Esophagus squamous epithelium (tissue), 5 donors: Measurements from ENCODE around the gene TRA2B. TPM values are rescaled to one million over a fixed set of nuclear protein-coding genes. Genes with fewer than 3 reads are reported as not detected.
A peak's percentile ranks its signal among the peaks of the same experiment; 100 is the strongest.

Experiments used
- DNase-seq: peaks from one replicate; lab custom pipeline; 2025; lab: John Stamatoyannopoulos, UW
- H3K27ac ChIP-seq, 4 donors: fragments of 200-600 bp; sonication (generic); one replicate each; pipeline ENCODE4 v1.5.1; 2016 to 2019; ENCODE audit warnings: mild to moderate bottlenecking in 1 of 4
- H3K27me3 ChIP-seq, 4 donors: fragments of 200-600 bp; sonication (generic); 1 replicate in 3 of 4; 2 replicates in 1 of 4; pipeline versions ENCODE4 v1.5.1 to v1.6.0; 2017 to 2021; ENCODE audit warnings: antibody characterized with exemption in 1 of 4
- H3K36me3 ChIP-seq, 3 donors: fragments of 200-600 bp; sonication (generic); one replicate each; pipeline ENCODE4 v1.5.1; 2016 to 2019
- H3K4me1 ChIP-seq, 3 donors: fragments of 200-600 bp; sonication (generic); one replicate each; pipeline ENCODE4 v1.5.1; 2017 to 2019
- H3K4me3 ChIP-seq, 4 donors: fragments of 200-600 bp; sonication (generic); 1 replicate in 3 of 4; 2 replicates in 1 of 4; pipeline ENCODE4 v1.5.1; 2016 to 2019; ENCODE audit warnings: mild to moderate bottlenecking in 2 of 4, moderate library complexity in 1 of 4
- H3K9me3 ChIP-seq, 3 donors: fragments of 200-600 bp; sonication (generic); one replicate each; pipeline ENCODE4 v1.5.1; 2016 to 2019
- CTCF ChIP-seq, 6 experiments: fragments of 450-650 bp in 4 of 6; fragments of 200-600 bp in 2 of 6; sonication (generic) in 2 of 6; IDR thresholded peaks; one replicate each; pipeline ENCODE4 v1.5.1; 2016 to 2019; ENCODE audit warnings: antibody characterized with exemption in 6 of 6, mild to moderate bottlenecking in 4 of 6, moderate library complexity in 4 of 6
- POLR2A ChIP-seq, 4 donors: fragments of 450-650 bp; IDR thresholded peaks; one replicate each; pipeline ENCODE4 v1.6.1; 2017; ENCODE audit warnings: antibody characterized with exemption in 4 of 4, mild to moderate bottlenecking in 4 of 4, moderate library complexity in 3 of 4
- WGBS, 2 donors: methylation state at CpG; one replicate each; pipeline ENCODE4 v1.1.5; 2018; 5-methylcytosine and 5-hydroxymethylcytosine counted together
- intact Hi-C: fragments of 100-400 bp; cut with DNase I; formaldehyde crosslinking; loops from one replicate; pipeline ENCODE4 v1.15.0; 2022
- total RNA-seq, 4 donors: library from RNA; depleted of rRNA; stranded (reverse); fragments of >200 nt; gene quantifications; one replicate each; pipeline ENCODE4 v1.1.0, GENCODE V29; 2016
- donor health status: DM: yes; HTN: yes; CAD: no.

TRA2B gene
- total RNA-seq, 4 donors from 2014 or later: 83.3 to 396 (median 171) TPM

GRCh38 chr3:185934767-185935464 is 2.9 kb downstream of the TRA2B start:
- no peak for DNase-seq
- Histone ChIP-seq H3K27me3 (no peaks in the 10 kb centered on the region), H3K27ac (peak overlapping the region; percentile 45 to 100 (median 97)), H3K4me3 (peak overlapping the region; percentile 57 to 100 (median 97)), H3K36me3 (peaks cover 0 to 14% (median 0%) of the 10 kb centered on the region in 3 donors), H3K4me1 (peaks cover 19 to 68% (median 34%) of the 10 kb centered on the region in 3 donors), H3K9me3 (no peaks in the 10 kb centered on the region)
- intact Hi-C loops: no loop called here
- TF ChIP-seq POLR2A (IDR thresholded peaks at IDR 0.05): no peak
- TF ChIP-seq CTCF (IDR thresholded peaks at IDR 0.05): no peak
- WGBS, 2 donors: 1 to 3% methylated on average over 6 to 8 of the region's 8 CpGs

DNA sequence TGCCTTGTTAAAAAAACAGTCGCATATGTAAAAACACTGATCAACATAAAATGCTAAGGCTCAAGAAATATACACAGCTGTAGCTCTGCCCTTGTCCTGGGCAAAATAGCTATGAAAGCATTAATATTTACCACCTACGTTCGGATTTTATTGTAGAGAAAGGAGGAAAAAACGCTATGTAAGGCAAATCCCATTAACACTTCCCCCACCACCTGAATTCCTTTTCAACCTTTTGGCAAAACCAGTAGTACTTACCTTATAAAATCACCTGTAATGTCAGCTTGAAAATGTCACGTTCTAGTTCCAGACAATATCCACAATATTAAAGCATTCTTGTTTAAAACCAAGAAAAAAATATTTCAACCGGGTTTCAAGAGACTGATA is 3.6 kb downstream of the TRA2B start:
- H3K4me1 ChIP-seq: peaks cover 27 to 76% (median 42%) of the 10 kb centered on the region in 3 donors
- peak overlapping the region; percentile 11 to 100 (median 97) for H3K27ac ChIP-seq
- no peak for DNase-seq
- TF ChIP-seq POLR2A (IDR thresholded peaks at IDR 0.05) (no peak), CTCF (IDR thresholded peaks at IDR 0.05) (no peak)
- H3K9me3 ChIP-seq: no peaks in the 10 kb centered on the region
- no peaks in the 10 kb centered on the region for H3K27me3 ChIP-seq
- 1 to 2% methylated on average over 6 of the region's 6 CpGs for WGBS, 2 donors
- H3K4me3 ChIP-seq: peak overlapping the region; percentile 57 to 100 (median 97)
- H3K36me3 ChIP-seq: peaks cover 0 to 16% (median 0%) of the 10 kb centered on the region in 3 donors
- intact Hi-C loops: no loop called here

DNA sequence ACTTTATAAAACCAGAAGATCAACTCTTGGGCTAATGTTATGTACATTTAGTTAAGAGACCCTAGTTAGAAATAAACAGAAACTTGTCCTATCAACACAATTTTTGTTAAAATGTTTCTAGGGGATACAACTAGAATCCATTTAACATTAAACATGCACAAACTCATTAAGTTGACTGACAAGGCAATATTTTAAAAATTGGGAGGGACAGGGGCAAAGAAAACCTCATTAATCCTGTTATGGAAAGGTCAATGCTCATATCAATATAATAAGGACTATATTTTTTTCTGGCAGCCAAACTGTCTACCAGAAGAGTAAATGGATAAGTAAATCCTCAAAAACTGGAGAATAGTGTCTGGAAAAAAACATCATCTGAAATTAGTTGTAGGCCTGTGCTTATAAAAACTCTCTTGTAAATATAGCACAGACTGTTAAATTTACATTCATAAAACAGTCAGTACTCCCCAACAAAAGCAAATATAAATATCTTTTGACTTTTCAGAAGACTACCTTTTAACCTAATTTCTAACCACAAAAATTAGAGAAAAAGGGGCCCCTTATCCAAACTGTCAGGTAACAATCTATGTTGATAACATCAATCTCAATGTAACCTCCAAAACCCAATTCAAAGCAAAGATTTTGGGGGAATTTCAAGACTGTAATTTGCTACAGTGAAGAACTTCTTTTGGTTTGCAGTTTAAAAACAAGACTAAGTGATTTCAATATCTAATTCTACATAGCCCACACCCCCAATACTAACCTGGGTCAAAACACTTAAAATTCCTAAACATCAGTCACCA is 4.2 kb downstream of the TRA2B start:
- H3K27ac ChIP-seq: peak overlapping the region; percentile 11 to 100 (median 97)
- DNase-seq: no peak
- no peak for TF ChIP-seq POLR2A (IDR thresholded peaks at IDR 0.05)
- TF ChIP-seq CTCF (IDR thresholded peaks at IDR 0.05): no peak
- H3K27me3 ChIP-seq: no peaks in the 10 kb centered on the region
- peaks cover 33 to 82% (median 48%) of the 10 kb centered on the region in 3 donors for H3K4me1 ChIP-seq
- intact Hi-C loops: no loop called here
- H3K9me3 ChIP-seq: no peaks in the 10 kb centered on the region
- H3K36me3 ChIP-seq: peaks cover 0 to 16% (median 0%) of the 10 kb centered on the region in 3 donors
- H3K4me3 ChIP-seq: peak overlapping the region in 3 of 4 donors; percentile 95 to 100 (median 99)

GRCh38 chr3:185931777-185932612 is 5.8 kb downstream of the TRA2B start:
- no peak for DNase-seq
- Histone ChIP-seq H3K27me3 (no peaks in the 10 kb centered on the region), H3K4me1 (peaks cover 44 to 94% (median 63%) of the 10 kb centered on the region in 3 donors), H3K36me3 (peaks cover 0 to 20% (median 0%) of the 10 kb centered on the region in 3 donors), H3K27ac (peak overlapping the region; percentile 1 to 100 (median 63)), H3K9me3 (no peaks in the 10 kb centered on the region), H3K4me3 (peak overlapping the region in 3 of 4 donors; percentile 95 to 100 (median 99))
- no peak for TF ChIP-seq CTCF (IDR thresholded peaks at IDR 0.05)
- TF ChIP-seq POLR2A (IDR thresholded peaks at IDR 0.05): no peak
- intact Hi-C loops: no loop called here
- WGBS, 2 donors: 5% methylated on average over 8 of the region's 8 CpGs
